ENCODE measurements around the gene SSPN. TPM values are rescaled to one million over a fixed set of nuclear protein-coding genes. Genes with fewer than 3 reads are reported as not detected.

Gene SSPN
- total RNA-seq, 1 experiment from 2014 or later: 0.17 TPM

DNA sequence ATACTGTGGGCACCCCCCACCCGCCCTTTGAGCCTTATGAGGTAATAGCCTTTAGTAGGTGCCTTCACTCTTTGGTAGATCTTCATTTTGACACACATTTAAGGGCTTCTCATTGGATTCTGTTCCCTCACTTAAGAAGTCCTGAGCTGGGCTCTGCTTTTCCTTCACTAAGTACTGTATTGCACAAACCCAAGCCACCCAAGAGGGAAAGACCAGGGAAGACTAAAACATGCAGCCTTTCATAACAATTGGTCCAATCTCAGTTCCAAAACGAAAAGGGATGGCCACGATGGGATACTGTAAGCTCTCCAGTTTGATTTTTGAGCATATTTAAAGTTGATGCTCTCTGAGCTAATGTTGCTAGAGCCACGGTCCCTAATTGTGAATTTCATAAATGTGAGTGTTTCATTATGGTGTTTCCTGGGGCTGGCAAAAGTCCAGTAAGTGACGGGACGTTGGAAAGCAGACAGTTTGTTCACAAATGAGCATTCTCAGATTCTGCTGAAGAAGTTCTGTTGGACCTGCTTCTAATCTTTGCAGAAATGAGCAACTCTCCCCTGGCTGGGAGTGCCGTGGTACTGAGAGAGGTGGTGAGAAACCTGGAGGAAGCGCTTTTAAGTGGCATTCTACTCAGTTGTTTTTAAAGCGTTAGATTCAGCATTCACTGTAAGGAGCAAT, 9.4 kb downstream of the SSPN start:
- RAD21 ChIA-PET (ENCODE audit: low non-redundant PET in 1 of 2, low total read pairs in 2 of 2, uncharacterized antibody in 2 of 2, unreplicated experiment in 2 of 2): no interaction called here
- H3K36me3 ChIP-seq (ENCODE audit: control insufficient read depth in 1 of 2, insufficient read depth in 2 of 2, low read length in 2 of 2): no peaks in the 10 kb centered on the region
- no peak overlapping the region for H3K27ac ChIP-seq (ENCODE audit: low read depth, low read length)
- H3K4me3 ChIP-seq (replicated peaks in 1 of 2; ENCODE audit: low read depth in 1 of 2, low read length in 2 of 2): no peak overlapping the region
- no peak overlapping the region for H2AFZ ChIP-seq (ENCODE audit: low read depth, low read length, poor library complexity, severe bottlenecking)
- H4K20me1 ChIP-seq (ENCODE audit: insufficient read depth): no peaks in the 10 kb centered on the region
- no peak for TF ChIP-seq YY1 (IDR thresholded peaks at IDR 0.05; ENCODE audit: extremely low read depth, insufficient replicate concordance, low read depth, low read length)
- no peak for TF ChIP-seq MAX (IDR thresholded peaks at IDR 0.05)
- TF ChIP-seq, protein P1, sequence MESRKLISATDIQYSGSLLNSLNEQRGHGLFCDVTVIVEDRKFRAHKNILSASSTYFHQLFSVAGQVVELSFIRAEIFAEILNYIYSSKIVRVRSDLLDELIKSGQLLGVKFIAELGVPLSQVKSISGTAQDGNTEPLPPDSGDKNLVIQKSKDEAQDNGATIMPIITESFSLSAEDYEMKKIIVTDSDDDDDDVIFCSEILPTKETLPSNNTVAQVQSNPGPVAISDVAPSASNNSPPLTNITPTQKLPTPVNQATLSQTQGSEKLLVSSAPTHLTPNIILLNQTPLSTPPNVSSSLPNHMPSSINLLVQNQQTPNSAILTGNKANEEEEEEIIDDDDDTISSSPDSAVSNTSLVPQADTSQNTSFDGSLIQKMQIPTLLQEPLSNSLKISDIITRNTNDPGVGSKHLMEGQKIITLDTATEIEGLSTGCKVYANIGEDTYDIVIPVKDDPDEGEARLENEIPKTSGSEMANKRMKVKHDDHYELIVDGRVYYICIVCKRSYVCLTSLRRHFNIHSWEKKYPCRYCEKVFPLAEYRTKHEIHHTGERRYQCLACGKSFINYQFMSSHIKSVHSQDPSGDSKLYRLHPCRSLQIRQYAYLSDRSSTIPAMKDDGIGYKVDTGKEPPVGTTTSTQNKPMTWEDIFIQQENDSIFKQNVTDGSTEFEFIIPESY (IDR thresholded peaks at IDR 0.05; ENCODE audit: extremely low read depth, insufficient replicate concordance, low read length): no peak
- TF ChIP-seq, protein P2, sequence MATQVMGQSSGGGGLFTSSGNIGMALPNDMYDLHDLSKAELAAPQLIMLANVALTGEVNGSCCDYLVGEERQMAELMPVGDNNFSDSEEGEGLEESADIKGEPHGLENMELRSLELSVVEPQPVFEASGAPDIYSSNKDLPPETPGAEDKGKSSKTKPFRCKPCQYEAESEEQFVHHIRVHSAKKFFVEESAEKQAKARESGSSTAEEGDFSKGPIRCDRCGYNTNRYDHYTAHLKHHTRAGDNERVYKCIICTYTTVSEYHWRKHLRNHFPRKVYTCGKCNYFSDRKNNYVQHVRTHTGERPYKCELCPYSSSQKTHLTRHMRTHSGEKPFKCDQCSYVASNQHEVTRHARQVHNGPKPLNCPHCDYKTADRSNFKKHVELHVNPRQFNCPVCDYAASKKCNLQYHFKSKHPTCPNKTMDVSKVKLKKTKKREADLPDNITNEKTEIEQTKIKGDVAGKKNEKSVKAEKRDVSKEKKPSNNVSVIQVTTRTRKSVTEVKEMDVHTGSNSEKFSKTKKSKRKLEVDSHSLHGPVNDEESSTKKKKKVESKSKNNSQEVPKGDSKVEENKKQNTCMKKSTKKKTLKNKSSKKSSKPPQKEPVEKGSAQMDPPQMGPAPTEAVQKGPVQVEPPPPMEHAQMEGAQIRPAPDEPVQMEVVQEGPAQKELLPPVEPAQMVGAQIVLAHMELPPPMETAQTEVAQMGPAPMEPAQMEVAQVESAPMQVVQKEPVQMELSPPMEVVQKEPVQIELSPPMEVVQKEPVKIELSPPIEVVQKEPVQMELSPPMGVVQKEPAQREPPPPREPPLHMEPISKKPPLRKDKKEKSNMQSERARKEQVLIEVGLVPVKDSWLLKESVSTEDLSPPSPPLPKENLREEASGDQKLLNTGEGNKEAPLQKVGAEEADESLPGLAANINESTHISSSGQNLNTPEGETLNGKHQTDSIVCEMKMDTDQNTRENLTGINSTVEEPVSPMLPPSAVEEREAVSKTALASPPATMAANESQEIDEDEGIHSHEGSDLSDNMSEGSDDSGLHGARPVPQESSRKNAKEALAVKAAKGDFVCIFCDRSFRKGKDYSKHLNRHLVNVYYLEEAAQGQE (IDR thresholded peaks at IDR 0.05; ENCODE audit: low read depth): no peak
- TF ChIP-seq SRF (IDR thresholded peaks at IDR 0.05; ENCODE audit: low read depth): no peak
- TF ChIP-seq ELF1 (IDR thresholded peaks at IDR 0.05; ENCODE audit: borderline replicate concordance, low read depth): no peak
- no peak for TF ChIP-seq ZNF274 (IDR thresholded peaks at IDR 0.05; ENCODE audit: low read depth, low read length)
- TF ChIP-seq SIN3A (IDR thresholded peaks at IDR 0.05; ENCODE audit: low read depth): no peak
- no peak for TF ChIP-seq FOSL1 (IDR thresholded peaks at IDR 0.05; ENCODE audit: low read depth)
- no peak for TF ChIP-seq SP1 (IDR thresholded peaks at IDR 0.05; ENCODE audit: low read depth)
- TF ChIP-seq EZH2phosphoT487 (IDR thresholded peaks at IDR 0.05; ENCODE audit: borderline replicate concordance): no peak
- no peak for TF ChIP-seq RAD21 (IDR thresholded peaks at IDR 0.05; ENCODE audit: low read depth)
- TF ChIP-seq POLR2AphosphoS5 (IDR thresholded peaks at IDR 0.05; ENCODE audit: low read depth, low read length): no peak
- TF ChIP-seq JUND (IDR thresholded peaks at IDR 0.05): no peak
- no peak for TF ChIP-seq ZFX (IDR thresholded peaks at IDR 0.05)
- TF ChIP-seq, protein P3, sequence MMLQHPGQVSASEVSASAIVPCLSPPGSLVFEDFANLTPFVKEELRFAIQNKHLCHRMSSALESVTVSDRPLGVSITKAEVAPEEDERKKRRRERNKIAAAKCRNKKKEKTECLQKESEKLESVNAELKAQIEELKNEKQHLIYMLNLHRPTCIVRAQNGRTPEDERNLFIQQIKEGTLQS (IDR thresholded peaks at IDR 0.05): no peak
- TF ChIP-seq CEBPB (IDR thresholded peaks at IDR 0.05; ENCODE audit: low read depth): no peak
- no peak for TF ChIP-seq EZH2 (IDR thresholded peaks at IDR 0.05)
- no peak for TF ChIP-seq CBX3 (IDR thresholded peaks at IDR 0.05; ENCODE audit: low read depth)
- TF ChIP-seq TCF7L2 (IDR thresholded peaks at IDR 0.05; ENCODE audit: borderline replicate concordance, extremely low read depth, insufficient read depth, insufficient read length): no peak
- H3K27me3 ChIP-seq (ENCODE audit: insufficient read depth, low read length): no peaks in the 10 kb centered on the region
- intact Hi-C loops (cut with micrococcal nuclease): no loop called here
- ATAC-seq (no peak), DNase-seq (ENCODE audit: low read depth, low spot score) (no peak)
- H3K4me1 ChIP-seq (ENCODE audit: control insufficient read depth in 1 of 2, insufficient read depth in 2 of 2, low read length in 2 of 2): no peaks in the 10 kb centered on the region
- no peaks in the 10 kb centered on the region for H3K9me2 ChIP-seq (ENCODE audit: insufficient read depth)
- no peak overlapping the region for H3K4me2 ChIP-seq (ENCODE audit: low read length)
- no peaks in the 10 kb centered on the region for H3K9me3 ChIP-seq (ENCODE audit: control insufficient read depth in 1 of 2, insufficient read depth in 1 of 2, low read depth in 1 of 2, low read length in 2 of 2)
- CTCF ChIA-PET: no interaction called here
- no peak overlapping the region for H3K9ac ChIP-seq (ENCODE audit: low read length)
- POLR2A ChIA-PET: no interaction called here
- no peaks in the 10 kb centered on the region for H3K79me2 ChIP-seq (ENCODE audit: insufficient read depth, low read length)
- BruUV-seq (replicated peaks): no TSS peak

All from HCT116 (cell line).